Sigmoid colon (tissue), 3 donors: ENCODE results near the gene TULP1.
"Not testable (repeated sequence)": the region's sequence is repeated elsewhere in the genome, so short reads cannot be mapped to it uniquely, and the experiment has no call there.

Experiments
- CTCF ChIP-seq, 4 experiments: fragments of 450-650 bp in 3 of 4; fragments of 200-600 bp in 1 of 4; IDR thresholded peaks; one replicate each; pipeline ENCODE4 v1.5.1; 2016 to 2019; ENCODE audit warnings: antibody characterized with exemption in 4 of 4, mild to moderate bottlenecking in 3 of 4, moderate library complexity in 2 of 4
- POLR2A ChIP-seq, 2 donors: fragments of 450-650 bp; IDR thresholded peaks; one replicate each; pipeline ENCODE4 v1.6.1; 2016; ENCODE audit warnings: antibody characterized with exemption in 2 of 2, mild to moderate bottlenecking in 2 of 2, moderate library complexity in 2 of 2

- not testable (repeated sequence) for TF ChIP-seq CTCF, POLR2A (IDR thresholded peaks at IDR 0.05)
These were observed 23.2 kb upstream of the TULP1 start for GRCh38 chr6:35535847-35536246.
